HG02981 (cell line): Measurements from ENCODE around the gene TMEM185B.

ENCODE experiments used
- ATAC-seq: cut with Tn5 transposase; IDR thresholded peaks from one replicate; pipeline ENCODE4 v1.9.1; 2021; ENCODE audit warnings: mild to moderate bottlenecking, moderate library complexity; ENCODE audit not compliant: unreplicated experiment

The TMEM185B gene

GRCh38 chr2:120252225-120253020 lies 29.2 kb upstream of the TMEM185B start, which contains the start of gene RALB:
RALB (plus strand) TSS chr2:120252852; CDS start chr2:120278665, 25,813 bp downstream.
- ATAC-seq, result peak; percentile 92

- no peak for ATAC-seq
Observed at GRCh38 chr2:120251880-120252224, 28.7 kb upstream of the TMEM185B start.

DNA sequence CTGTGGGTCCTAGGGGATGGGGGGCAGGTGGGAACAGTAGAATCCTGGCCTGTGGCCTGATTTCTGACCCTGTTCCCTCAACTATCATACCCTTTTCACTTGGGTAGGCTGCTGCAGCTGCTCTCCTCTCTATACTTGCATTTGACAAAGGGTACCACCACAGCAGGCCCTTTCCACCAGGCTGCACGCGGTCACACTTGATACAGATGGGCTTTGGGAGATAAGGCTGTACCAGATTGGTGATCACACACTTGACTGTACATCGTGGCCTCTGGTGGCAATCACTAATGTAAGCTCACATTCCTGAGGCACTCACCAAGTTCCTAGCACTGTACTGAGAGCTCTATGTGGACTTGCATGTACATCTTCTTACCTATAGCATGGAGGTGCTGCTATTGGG lies 27.9 kb upstream of the TMEM185B start:
- ATAC-seq, result no peak

DNA sequence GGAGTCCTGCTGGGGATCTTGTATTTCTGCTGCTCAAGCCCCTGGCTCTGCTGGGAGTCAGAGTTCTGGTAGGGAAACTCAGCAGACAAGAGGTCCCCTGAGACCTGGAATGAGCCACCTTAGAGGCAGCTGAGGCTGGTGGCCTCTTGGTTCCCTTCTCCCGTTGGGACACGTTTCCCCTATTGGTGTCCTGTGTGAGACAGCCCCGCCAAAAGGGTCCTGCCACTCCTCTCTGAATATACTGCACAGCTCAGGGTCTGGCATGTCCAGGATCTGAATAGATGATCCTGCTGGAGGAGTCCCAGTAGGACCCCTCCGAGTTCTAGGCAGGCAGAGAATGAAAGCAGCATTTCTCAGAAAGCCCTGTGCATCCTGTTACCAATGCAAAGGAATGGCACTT lies 27.4 kb upstream of the TMEM185B start:
- no peak for ATAC-seq

DNA sequence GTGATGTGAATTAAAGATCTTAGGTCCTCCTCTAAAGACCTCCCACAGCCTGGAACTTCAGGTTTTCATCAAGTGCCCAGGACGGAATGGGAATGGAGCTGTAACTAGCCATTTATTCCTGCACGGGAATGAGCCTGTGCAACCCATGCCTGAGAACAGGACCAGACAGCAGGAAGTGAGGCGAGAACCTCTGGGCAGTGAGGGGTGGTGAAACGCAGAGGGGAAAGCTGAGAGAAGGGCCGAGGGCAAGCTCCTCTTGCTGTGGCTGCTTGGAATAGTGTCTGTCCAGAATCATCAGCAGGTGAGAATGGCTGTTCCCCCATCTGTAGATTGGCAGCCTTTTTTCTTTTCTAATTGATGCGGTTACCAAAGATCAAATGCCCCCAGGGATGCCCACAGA lies 24.7 kb upstream of the TMEM185B start:
- no peak for ATAC-seq

- no peak for ATAC-seq
Observed at GRCh38 chr2:120246546-120247300, 23.5 kb upstream of the TMEM185B start.

DNA sequence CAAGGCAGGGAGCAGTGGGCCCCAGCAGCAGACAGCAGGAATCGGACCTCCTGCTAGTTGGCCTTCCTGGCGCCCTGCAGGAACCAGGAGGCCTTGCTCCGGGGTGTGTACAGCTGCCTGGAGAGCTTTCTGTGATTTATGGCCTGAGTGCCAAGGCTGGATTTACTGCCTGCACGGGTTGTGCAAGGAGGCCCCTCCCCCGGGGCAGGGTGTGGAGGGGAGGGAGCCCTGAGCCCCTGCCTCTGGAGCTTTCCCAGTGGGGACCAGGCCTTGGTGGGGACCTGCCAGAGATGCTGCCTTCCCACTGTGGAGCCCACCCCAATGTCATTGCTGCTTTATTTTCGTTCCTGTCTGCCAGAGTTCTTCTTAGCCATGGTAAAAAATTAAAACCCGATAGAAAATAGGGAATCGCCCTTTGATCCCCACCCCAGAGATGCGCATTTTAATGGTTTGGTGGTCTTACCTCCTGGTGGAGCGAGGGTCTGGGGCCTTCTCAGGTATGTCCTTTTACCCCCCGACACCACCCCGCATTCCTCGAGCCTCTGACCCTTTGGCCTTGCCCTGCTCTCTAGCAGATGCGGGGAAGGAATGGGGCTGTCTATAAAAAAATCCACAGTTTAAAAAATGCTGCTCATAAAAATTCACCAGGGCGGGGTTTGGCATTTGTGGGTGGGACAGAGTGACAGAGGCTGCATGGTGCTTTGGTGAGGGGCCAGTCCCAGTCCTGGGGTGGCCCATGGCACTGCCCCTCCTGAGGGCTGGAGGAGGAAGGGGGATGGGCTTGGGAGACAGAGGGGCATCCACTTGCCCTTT lies 22.5 kb upstream of the TMEM185B start:
- ATAC-seq, result no peak

DNA sequence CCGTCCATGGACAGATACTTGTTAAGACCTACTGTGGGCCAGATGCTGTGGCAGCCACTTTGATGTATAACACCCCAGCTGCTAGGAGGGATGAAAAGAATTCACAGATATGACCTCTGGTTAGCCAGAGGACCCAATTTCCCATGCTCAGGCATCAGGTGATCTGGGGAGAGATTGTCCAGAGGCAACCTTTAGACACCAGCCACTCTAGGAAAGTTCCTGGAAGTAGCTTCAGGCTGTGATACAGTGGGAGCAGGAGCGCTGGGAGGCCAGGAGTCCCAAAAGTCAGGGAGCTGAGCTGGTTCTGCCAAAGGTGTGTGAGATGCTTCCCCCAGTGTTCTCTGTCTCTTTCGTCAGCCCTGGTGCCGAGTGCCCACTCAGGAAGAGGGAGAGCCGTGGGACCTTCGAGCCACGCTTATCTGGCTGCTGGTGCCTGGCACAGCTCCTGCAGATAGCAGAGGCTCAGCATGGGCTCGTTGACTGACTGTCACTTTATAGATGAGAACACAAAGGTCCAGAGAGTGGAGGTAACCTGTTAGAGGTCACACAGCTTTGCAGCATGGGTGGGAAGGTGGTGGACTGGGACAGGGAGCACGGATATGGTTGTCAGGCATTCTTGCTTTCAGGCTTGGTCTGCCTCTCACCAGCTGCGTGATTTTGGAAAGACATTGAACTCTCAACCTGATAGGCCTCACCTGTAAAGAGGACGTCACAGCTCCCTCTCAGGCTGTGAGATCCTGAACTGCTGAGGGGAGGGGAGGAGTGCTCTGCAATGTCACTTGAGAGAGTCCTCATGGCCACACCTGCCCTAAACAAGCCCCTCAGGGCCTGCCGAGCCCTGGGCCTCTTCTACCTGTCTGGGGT lies 21.7 kb upstream of the TMEM185B start:
- ATAC-seq, result no peak

- ATAC-seq, result no peak
Observed at GRCh38 chr2:120243875-120244553, 20.8 kb upstream of the TMEM185B start.

GRCh38 chr2:120243211-120243610 lies 20.0 kb upstream of the TMEM185B start:
- ATAC-seq, result no peak

DNA sequence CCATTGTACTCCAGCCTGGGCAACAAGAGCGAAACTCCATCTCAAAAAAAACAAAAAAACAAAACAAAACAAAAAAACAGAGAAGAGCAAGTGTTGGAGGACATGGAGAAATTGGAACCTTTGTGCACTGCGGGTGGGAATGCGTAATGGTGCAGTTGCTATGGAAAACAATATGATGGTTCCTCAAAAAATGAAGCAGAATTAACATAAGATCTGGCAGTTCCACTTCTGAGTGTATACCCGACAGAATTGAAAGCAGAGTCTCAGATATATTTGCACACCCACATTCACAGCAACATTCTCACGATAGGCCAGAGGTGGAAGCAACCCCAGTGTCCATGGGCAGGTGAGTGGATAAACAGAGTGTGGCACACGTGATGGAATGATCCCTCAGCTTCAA lies 18.5 kb upstream of the TMEM185B start:
- no peak for ATAC-seq

GRCh38 chr2:120240901-120241429 lies 17.8 kb upstream of the TMEM185B start:
- no peak for ATAC-seq

DNA sequence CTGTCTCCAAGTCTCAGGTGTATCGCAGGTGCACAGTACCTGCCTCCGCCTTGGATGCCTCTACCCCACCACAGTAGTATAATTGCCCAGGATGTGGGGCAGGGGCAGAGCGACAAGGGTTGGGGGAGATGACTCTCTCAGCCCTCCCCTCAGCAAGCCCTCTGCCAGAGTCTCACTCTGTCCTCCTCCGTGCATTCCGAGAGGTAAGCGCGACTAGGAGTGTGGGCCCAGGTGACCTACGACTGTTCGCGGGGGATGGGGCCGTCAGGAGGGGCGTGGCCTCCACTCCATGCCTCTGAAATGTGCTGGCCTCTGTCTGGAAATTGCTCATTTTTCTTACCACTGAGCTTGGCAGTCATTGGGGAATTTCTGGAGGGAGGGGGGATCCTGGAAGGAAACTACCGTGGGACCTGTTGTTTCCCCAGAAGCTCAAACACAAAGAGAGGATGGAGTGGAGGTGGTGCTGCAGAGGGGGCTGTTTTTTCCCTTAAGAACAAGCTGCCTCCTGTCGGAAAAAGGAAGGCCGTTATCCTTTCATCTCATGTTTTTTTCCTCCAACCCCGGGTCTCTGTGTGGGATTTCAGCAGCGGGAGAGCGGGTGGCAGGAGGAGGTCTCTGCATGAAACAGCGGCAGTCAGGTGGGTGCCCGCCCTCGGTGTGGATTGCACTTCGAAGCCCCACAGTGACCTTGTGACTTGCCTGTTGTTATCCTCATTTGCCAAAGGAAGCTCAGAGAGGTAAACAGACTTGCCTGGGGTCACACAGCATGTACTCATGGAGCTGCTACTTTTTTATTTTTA lies 16.5 kb upstream of the TMEM185B start:
- ATAC-seq, result no peak

GRCh38 chr2:120238728-120239487 lies 15.7 kb upstream of the TMEM185B start:
- no peak for ATAC-seq

DNA sequence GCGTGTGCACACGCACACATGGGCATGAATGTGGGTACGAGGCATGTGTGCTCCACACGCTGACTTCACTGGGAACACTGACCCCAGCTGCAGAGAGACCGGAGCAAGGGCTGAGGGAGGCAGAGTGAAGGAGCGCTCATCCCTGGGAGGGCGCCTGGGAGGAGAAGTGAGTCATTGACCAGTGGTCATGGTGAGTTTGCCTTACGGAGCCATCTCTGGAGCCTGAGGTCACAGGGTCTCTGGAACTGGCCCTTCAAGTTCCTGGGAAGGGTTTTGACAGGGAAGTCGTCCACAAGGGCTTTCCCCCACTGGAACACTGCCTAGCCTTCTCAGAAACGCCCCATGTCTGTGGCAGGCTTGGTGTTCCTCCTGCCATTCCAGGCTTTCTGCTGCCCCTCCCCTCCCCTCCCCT lies 14.3 kb upstream of the TMEM185B start:
- no peak for ATAC-seq

GRCh38 chr2:120236791-120237190 lies 13.6 kb upstream of the TMEM185B start:
- ATAC-seq, result no peak

- ATAC-seq, result no peak
Observed at GRCh38 chr2:120236316-120236715, 13.1 kb upstream of the TMEM185B start.

DNA sequence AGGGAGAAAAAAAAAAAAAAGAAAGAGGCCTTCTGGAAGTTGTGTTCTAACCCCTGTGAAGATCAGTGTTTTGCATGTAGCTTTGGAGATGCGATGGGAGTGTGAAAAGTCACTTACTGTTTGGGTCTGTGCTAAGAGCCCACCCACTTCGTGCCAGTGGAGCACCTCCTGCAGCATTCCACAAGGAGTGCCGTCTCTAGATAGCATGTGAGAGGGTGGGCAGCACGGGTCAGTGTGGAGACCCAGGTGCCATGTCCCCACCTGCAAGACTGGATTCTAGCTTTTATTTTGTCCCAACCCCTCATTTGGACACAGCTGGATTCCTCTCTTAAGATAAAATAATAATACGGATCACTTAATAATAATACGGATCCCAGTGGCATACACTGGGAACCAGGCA lies 12.5 kb upstream of the TMEM185B start:
- no peak for ATAC-seq
